Keratinocyte (primary cell): ENCODE measurements around the gene EVI5. TPM values are rescaled to one million over a fixed set of nuclear protein-coding genes. Genes with fewer than 3 reads are reported as not detected.

Experiments
- DNase-seq: peaks from one replicate; pipeline ENCODE4 v3.0.0-alpha.2; 2011; ENCODE audit warnings: low read depth, missing footprints, low spot score
- FAIRE-seq: peaks from 2 replicates; lab custom pipeline; 2011; peaks lifted over from hg19 to GRCh38; lab: Jason Lieb, UNC
- H2AFZ ChIP-seq: 2 replicates; pipeline ENCODE4 v1.6.0; 2012; ENCODE audit warnings: low read length, control low read depth, inconsistent platforms; ENCODE audit not compliant: control insufficient read depth
- H3K27ac ChIP-seq: 2 replicates; pipeline ENCODE4 v1.5.1; 2011; ENCODE audit warnings: low read length; ENCODE audit not compliant: control insufficient read depth, insufficient read depth
- H3K27me3 ChIP-seq: 3 replicates; pipeline ENCODE4 v1.6.0; 2011; ENCODE audit warnings: low read length; ENCODE audit not compliant: control insufficient read depth, insufficient read depth; ENCODE audit errors: extremely low read depth
- H3K36me3 ChIP-seq, 2 experiments: 2 replicates in 1 of 2; 3 replicates in 1 of 2; pipeline ENCODE4 v1.5.1; 2011; ENCODE audit warnings: low read length in 2 of 2, mild to moderate bottlenecking in 1 of 2; ENCODE audit not compliant: control insufficient read depth in 2 of 2, insufficient read depth in 2 of 2; ENCODE audit errors: extremely low read depth in 1 of 2
- H3K4me1 ChIP-seq: 3 replicates; pipeline ENCODE4 v1.5.1; 2011; ENCODE audit warnings: low read length; ENCODE audit not compliant: control insufficient read depth, insufficient read depth; ENCODE audit errors: extremely low read depth
- H3K4me2 ChIP-seq: 3 replicates; pipeline ENCODE4 v1.6.0; 2011; ENCODE audit warnings: low read depth, low read length; ENCODE audit not compliant: control insufficient read depth, insufficient read depth; ENCODE audit errors: extremely low read depth
- H3K4me3 ChIP-seq, 3 experiments: fragments of 200-600 bp in 1 of 3; sonication (generic) in 1 of 3; 2 replicates in 2 of 3; 3 replicates in 1 of 3; pipeline ENCODE4 v1.5.1; 2011 to 2016; ENCODE audit warnings: low read length in 3 of 3, mild to moderate bottlenecking in 3 of 3, control low read depth in 2 of 3, inconsistent platforms in 1 of 3, low read depth in 1 of 3, mixed read lengths in 1 of 3, mixed run types in 1 of 3, moderate library complexity in 1 of 3; ENCODE audit not compliant: control insufficient read depth in 2 of 3, insufficient read depth in 2 of 3; ENCODE audit errors: extremely low read depth in 1 of 3
- H3K79me2 ChIP-seq: 2 replicates; pipeline ENCODE4 v1.6.0; 2012; ENCODE audit warnings: low read length; ENCODE audit not compliant: control insufficient read depth, insufficient read depth
- H3K9ac ChIP-seq: 3 replicates; pipeline ENCODE4 v1.6.0; 2011; ENCODE audit warnings: low read length; ENCODE audit not compliant: control insufficient read depth, insufficient read depth; ENCODE audit errors: extremely low read depth
- H3K9me1 ChIP-seq: 3 replicates; pipeline ENCODE4 v1.6.0; 2011; ENCODE audit warnings: low read length; ENCODE audit not compliant: control insufficient read depth, insufficient read depth; ENCODE audit errors: extremely low read depth
- H3K9me3 ChIP-seq: 2 replicates; pipeline ENCODE4 v1.5.1; 2012; ENCODE audit warnings: low read depth, low read length; ENCODE audit not compliant: control insufficient read depth
- H4K20me1 ChIP-seq: 3 replicates; pipeline ENCODE4 v1.6.0; 2011; ENCODE audit warnings: low read length; ENCODE audit not compliant: control insufficient read depth, insufficient read depth; ENCODE audit errors: extremely low read depth
- CTCF ChIP-seq, 3 experiments: IDR thresholded peaks in 1 of 3; conservative IDR thresholded peaks in 1 of 3; optimal IDR thresholded peaks in 1 of 3; 2 replicates in 2 of 3; 3 replicates in 1 of 3; pipeline versions ENCODE3 to v1.5.1; 2011; ENCODE audit warnings: low read length in 3 of 3, mild to moderate bottlenecking in 3 of 3, moderate library complexity in 2 of 3, control low read depth in 1 of 3, inconsistent platforms in 1 of 3; ENCODE audit not compliant: insufficient read depth in 2 of 3; ENCODE audit errors: extremely low read depth in 1 of 3
- EZH2 ChIP-seq: IDR thresholded peaks from one replicate; pipeline ENCODE4 v1.6.1; 2012; ENCODE audit warnings: inconsistent platforms, mild to moderate bottlenecking, low read length, moderate library complexity
- dilution Hi-C: fragments of 300-500 bp; cut with MboI; formaldehyde crosslinking; loops from one replicate; pipeline ENCODE4 v1.7.0; 2020; ENCODE audit warnings: low sequenced_read_pairs; ENCODE audit not compliant: extremely low pct_ligation_motif_present
- polyA plus RNA-seq, 5 experiments: library from polyadenylated mRNA; depleted of rRNA in 3 of 5; stranded (reverse) in 3 of 5; stranded (forward) in 1 of 5; unstranded in 1 of 5; fragments of >200 nt; gene quantifications; 1 replicate in 1 of 5; 2 replicates in 3 of 5; 3 replicates in 1 of 5; pipeline versions ENCODE4 v1.2.1 to v1.2.3, GENCODE V29; 2011 to 2012; ENCODE audit warnings: missing spikeins in 2 of 5, low read depth in 1 of 5, low replicate concordance in 1 of 5

Gene EVI5
- polyA plus RNA-seq, 1 donor (not counting 4 experiments of a cell fraction or from before 2014, with no cell fraction given), result 23.2 TPM

GRCh38 chr1:92663775-92664174 is 121.1 kb downstream of the EVI5 start:
- no peaks in the 10 kb centered on the region for H3K9me1 ChIP-seq
- H3K79me2 ChIP-seq, result no peaks in the 10 kb centered on the region
- H3K27ac ChIP-seq, result no peak overlapping the region
- H3K9ac ChIP-seq, result no peak overlapping the region
- no peak for FAIRE-seq
- H3K4me2 ChIP-seq, result no peak overlapping the region
- dilution Hi-C loops, result no loop called here
- H4K20me1 ChIP-seq, result peaks cover 2% of the 10 kb centered on the region
- H3K27me3 ChIP-seq, result no peaks in the 10 kb centered on the region
- H2AFZ ChIP-seq, result no peak overlapping the region
- peaks cover 0 to 5% of the 10 kb centered on the region in 2 experiments for H3K36me3 ChIP-seq
- H3K4me1 ChIP-seq, result no peaks in the 10 kb centered on the region
- no peak for DNase-seq
- no peaks in the 10 kb centered on the region for H3K9me3 ChIP-seq
- TF ChIP-seq CTCF (optimal IDR thresholded peaks at IDR 0.05 in 1 of 3, IDR thresholded peaks at IDR 0.05 in 1 of 3, conservative IDR thresholded peaks at IDR 0.05 in 1 of 3; ENCODE audit: extremely low read depth in 1 of 3, insufficient read depth in 2 of 3, low read length in 3 of 3), result no peak
- TF ChIP-seq EZH2, result no peak
- no peak overlapping the region for H3K4me3 ChIP-seq

GRCh38 chr1:92662048-92662447 is 122.9 kb downstream of the EVI5 start:
- no peak overlapping the region for H3K4me3 ChIP-seq
- no peaks in the 10 kb centered on the region for H3K4me1 ChIP-seq
- FAIRE-seq (no peak), DNase-seq (no peak)
- no peaks in the 10 kb centered on the region for H3K79me2 ChIP-seq
- H3K27ac ChIP-seq, result no peak overlapping the region
- H3K9me1 ChIP-seq, result no peaks in the 10 kb centered on the region
- TF ChIP-seq EZH2, result no peak
- TF ChIP-seq CTCF (optimal IDR thresholded peaks at IDR 0.05 in 1 of 3, IDR thresholded peaks at IDR 0.05 in 1 of 3, conservative IDR thresholded peaks at IDR 0.05 in 1 of 3; ENCODE audit: extremely low read depth in 1 of 3, insufficient read depth in 2 of 3, low read length in 3 of 3), result no peak
- H3K36me3 ChIP-seq, result peaks cover 4 to 6% of the 10 kb centered on the region in 2 experiments
- dilution Hi-C loops, result no loop called here
- no peaks in the 10 kb centered on the region for H3K9me3 ChIP-seq
- no peak overlapping the region for H3K9ac ChIP-seq
- peaks cover 2% of the 10 kb centered on the region for H4K20me1 ChIP-seq
- H3K27me3 ChIP-seq, result no peaks in the 10 kb centered on the region
- no peak overlapping the region for H3K4me2 ChIP-seq
- H2AFZ ChIP-seq, result no peak overlapping the region
